HepG2 (cell line): ENCODE results near the gene FASTK. TPM values are rescaled to one million over a fixed set of nuclear protein-coding genes. Genes with fewer than 3 reads are reported as not detected.

Source experiments
- CCDC6 ChIP-seq: sonication (generic); formaldehyde crosslinking; IDR thresholded peaks from 2 replicates; pipeline ENCODE4 v1.8.1; 2022; ENCODE audit warnings: mild to moderate bottlenecking, missing genetic modification reagents, moderate library complexity
- FOXK1 ChIP-seq: sonication (generic); formaldehyde crosslinking; IDR thresholded peaks from 2 replicates; pipeline ENCODE4 v1.4.0; 2020; ENCODE audit warnings: low read depth, missing genetic modification reagents, borderline replicate concordance
- GABPA ChIP-seq, 2 experiments: IDR thresholded peaks; 2 replicates each; pipeline ENCODE4 v1.6.1; 2011 to 2016; ENCODE audit warnings: low read depth in 2 of 2, low read length in 1 of 2, missing biosample characterization in 1 of 2, missing genetic modification characterization in 1 of 2
- GATA4 ChIP-seq: sonication (generic); IDR thresholded peaks from 2 replicates; pipeline ENCODE4 v1.6.1; 2016; ENCODE audit warnings: antibody characterized with exemption, low read depth, borderline replicate concordance
- GZF1 ChIP-seq: sonication (generic); formaldehyde crosslinking; IDR thresholded peaks from 2 replicates; pipeline ENCODE4 v1.5.1; 2020; ENCODE audit warnings: mild to moderate bottlenecking, missing genetic modification reagents
- HOXA7 ChIP-seq: sonication (generic); formaldehyde crosslinking; IDR thresholded peaks from 2 replicates; pipeline ENCODE4 v1.8.1; 2022; ENCODE audit warnings: mild to moderate bottlenecking, missing genetic modification reagents, moderate library complexity
- KAT2B ChIP-seq: fragments of 150-350 bp; IDR thresholded peaks from 2 replicates; pipeline ENCODE4 v1.6.1; 2014; ENCODE audit warnings: low read depth, low read length, borderline replicate concordance
- KDM6A ChIP-seq: IDR thresholded peaks from 2 replicates; pipeline ENCODE4 v1.6.1; 2016; ENCODE audit warnings: low read depth
- KLF9 ChIP-seq: IDR thresholded peaks from 2 replicates; pipeline ENCODE4 v1.6.1; 2016; ENCODE audit warnings: low read depth
- KMT2B ChIP-seq: IDR thresholded peaks from 2 replicates; pipeline ENCODE4 v1.6.1; 2016; ENCODE audit warnings: missing genetic modification reagents, missing compliant biosample characterization
- MBNL3 ChIP-seq: fragments of 250-450 bp; sonication (Bioruptor Pico); conservative IDR thresholded peaks from 2 replicates; pipeline ENCODE4 v1.8.0; 2022; ENCODE audit warnings: mild to moderate bottlenecking, inconsistent platforms
- NAIF1 ChIP-seq: sonication (generic); formaldehyde crosslinking; IDR thresholded peaks from 2 replicates; pipeline ENCODE4 v1.5.0; 2020; ENCODE audit warnings: mild to moderate bottlenecking, missing genetic modification reagents, borderline replicate concordance
- SMAD3 ChIP-seq: sonication (generic); formaldehyde crosslinking; IDR thresholded peaks from 2 replicates; pipeline ENCODE4 v1.4.0; 2020; ENCODE audit warnings: missing genetic modification reagents
- SNAPC2 ChIP-seq: sonication (generic); formaldehyde crosslinking; IDR thresholded peaks from 2 replicates; pipeline ENCODE4 v1.8.1; 2022; ENCODE audit warnings: mild to moderate bottlenecking, missing genetic modification reagents
- ZBTB3 ChIP-seq: sonication (generic); formaldehyde crosslinking; IDR thresholded peaks from 2 replicates; pipeline ENCODE4 v1.4.0; 2020; ENCODE audit warnings: low read depth, mild to moderate bottlenecking, moderate library complexity, missing genetic modification reagents, borderline replicate concordance
- ZBTB42 ChIP-seq: sonication (generic); formaldehyde crosslinking; IDR thresholded peaks from 2 replicates; pipeline ENCODE4 v1.5.0; 2020; ENCODE audit warnings: mild to moderate bottlenecking, missing genetic modification reagents
- ZNF446 ChIP-seq: sonication (generic); formaldehyde crosslinking; IDR thresholded peaks from 2 replicates; pipeline ENCODE4 v1.5.0; 2020; ENCODE audit warnings: mild to moderate bottlenecking, missing genetic modification reagents
- ZNF562 ChIP-seq: sonication (generic); formaldehyde crosslinking; IDR thresholded peaks from 2 replicates; pipeline ENCODE4 v1.8.0; 2022; ENCODE audit warnings: missing genetic modification reagents, borderline replicate concordance
- ZNF572 ChIP-seq: sonication (generic); formaldehyde crosslinking; IDR thresholded peaks from 2 replicates; pipeline ENCODE4 v1.5.1; 2020; ENCODE audit warnings: mild to moderate bottlenecking, missing genetic modification reagents
- ZNF770 ChIP-seq: sonication (generic); formaldehyde crosslinking; IDR thresholded peaks from 2 replicates; pipeline ENCODE4 v1.5.0; 2020; ENCODE audit warnings: mild to moderate bottlenecking, missing genetic modification reagents
- ZNF773 ChIP-seq: sonication (generic); formaldehyde crosslinking; IDR thresholded peaks from 2 replicates; pipeline ENCODE4 v1.4.0; 2020; ENCODE audit warnings: missing genetic modification reagents, borderline replicate concordance
- ZNF792 ChIP-seq: IDR thresholded peaks from 2 replicates; pipeline ENCODE4 v1.6.1; 2016
- ZNF83 ChIP-seq: sonication (generic); formaldehyde crosslinking; IDR thresholded peaks from 2 replicates; pipeline ENCODE4 v1.4.0; 2020; ENCODE audit warnings: missing genetic modification reagents, mild to moderate bottlenecking, borderline replicate concordance
- polyA plus RNA-seq, 8 experiments: library from polyadenylated mRNA; depleted of rRNA in 3 of 8; stranded (reverse) in 7 of 8; unstranded in 1 of 8; fragments of >200 nt; fragmentation: Illumina TruSeq in 4 of 8; extraction: Trizol in 4 of 8; gene quantifications; 2 replicates each; pipeline versions ENCODE4 v1.2.1 to v1.2.3, GENCODE V29; 2011 to 2016; ENCODE audit warnings: low read depth in 4 of 8, missing spikeins in 1 of 8, mixed read lengths in 1 of 8; ENCODE audit not compliant: insufficient read depth in 1 of 8
- total RNA-seq, 5 experiments: library from RNA; depleted of rRNA; stranded (reverse); fragments of >200 nt; fragmentation: Illumina TruSeq; extraction: Trizol; gene quantifications; 2 replicates each; pipeline ENCODE4 v1.2.3, GENCODE V29; 2016; ENCODE audit warnings: low read depth in 1 of 5
- TF ChIP-seq, protein P1 (sequence below): sonication (generic); formaldehyde crosslinking; IDR thresholded peaks from 2 replicates; pipeline ENCODE4 v1.4.0; 2020; ENCODE audit warnings: mild to moderate bottlenecking, missing genetic modification reagents
- TF ChIP-seq, protein P2 (sequence below): sonication (generic); formaldehyde crosslinking; IDR thresholded peaks from 2 replicates; pipeline ENCODE4 v1.4.0; 2020; ENCODE audit warnings: missing genetic modification reagents

FASTK gene
- total and polyA plus RNA-seq, 2 of the 13 experiments (the other 11 are each of a cell fraction or from before 2014, with no cell fraction given): 52.9 to 55.7 TPM

DNA sequence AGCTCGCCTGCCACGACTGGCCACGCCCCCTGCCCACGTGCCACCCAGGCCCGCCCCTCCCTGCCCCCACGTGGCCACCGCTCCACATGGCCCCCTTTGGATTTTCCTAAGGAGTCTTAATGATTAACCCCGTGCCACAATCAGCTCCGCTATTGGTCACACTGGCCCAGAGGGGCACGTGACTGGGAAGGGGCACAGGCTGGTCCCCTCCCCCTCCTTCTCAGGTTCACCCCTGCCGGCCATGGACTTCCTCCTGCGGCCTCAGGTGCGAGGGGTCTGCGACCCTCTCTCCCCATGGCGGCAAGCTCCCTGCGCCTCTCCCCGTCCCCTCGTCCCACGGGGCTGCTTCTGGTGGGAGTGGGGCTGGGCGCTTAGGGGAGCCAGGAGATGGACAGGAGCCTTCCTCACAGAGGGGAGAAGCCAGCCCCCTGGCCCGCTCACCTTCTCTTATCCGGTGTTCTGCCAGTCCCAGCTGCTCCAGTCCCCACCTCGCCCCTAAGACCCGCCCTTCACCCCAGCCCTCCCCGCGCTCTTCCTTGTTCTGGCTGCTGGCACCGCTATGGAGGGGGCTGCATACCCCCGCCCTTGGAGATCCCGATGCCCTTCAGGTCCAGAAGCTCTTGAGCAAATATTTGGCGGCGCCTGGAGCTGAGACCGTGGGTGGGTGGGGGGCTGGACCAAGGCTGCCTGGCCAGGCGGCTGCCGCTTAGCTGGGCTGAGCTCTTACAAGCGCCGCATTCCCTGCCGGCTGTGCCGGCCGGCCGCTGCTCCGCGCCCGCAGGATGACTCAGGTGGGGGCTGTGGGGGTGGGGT lies 18.0 kb downstream of the FASTK start (continued):
- TF ChIP-seq GABPA (IDR thresholded peaks at IDR 0.05; ENCODE audit: low read depth, low read length): no peak
- TF ChIP-seq GABPA (CRISPR knock-in tag; IDR thresholded peaks at IDR 0.05; ENCODE audit: low read depth): peak; percentile 21; the same call in 1 of the 2 replicates
- TF ChIP-seq GZF1 (CRISPR knock-in tag): no peak
- TF ChIP-seq, protein P1, sequence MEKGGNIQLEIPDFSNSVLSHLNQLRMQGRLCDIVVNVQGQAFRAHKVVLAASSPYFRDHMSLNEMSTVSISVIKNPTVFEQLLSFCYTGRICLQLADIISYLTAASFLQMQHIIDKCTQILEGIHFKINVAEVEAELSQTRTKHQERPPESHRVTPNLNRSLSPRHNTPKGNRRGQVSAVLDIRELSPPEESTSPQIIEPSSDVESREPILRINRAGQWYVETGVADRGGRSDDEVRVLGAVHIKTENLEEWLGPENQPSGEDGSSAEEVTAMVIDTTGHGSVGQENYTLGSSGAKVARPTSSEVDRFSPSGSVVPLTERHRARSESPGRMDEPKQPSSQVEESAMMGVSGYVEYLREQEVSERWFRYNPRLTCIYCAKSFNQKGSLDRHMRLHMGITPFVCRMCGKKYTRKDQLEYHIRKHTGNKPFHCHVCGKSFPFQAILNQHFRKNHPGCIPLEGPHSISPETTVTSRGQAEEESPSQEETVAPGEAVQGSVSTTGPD: no peak
- peak; percentile 46 for TF ChIP-seq GATA4
- no peak for TF ChIP-seq HOXA7 (CRISPR knock-in tag)
- TF ChIP-seq ZBTB42 (CRISPR knock-in tag): no peak; the same call in 1 of the 2 replicates
- TF ChIP-seq KAT2B: no peak
- TF ChIP-seq ZNF572 (CRISPR knock-in tag): no peak
- no peak for TF ChIP-seq SMAD3 (CRISPR knock-in tag)
- no peak for TF ChIP-seq NAIF1 (CRISPR knock-in tag)
- TF ChIP-seq ZNF792 (CRISPR knock-in tag): 0 out of 2 replicates have a peak, but pooled peaks have one; percentile 12
- TF ChIP-seq ZNF446 (CRISPR knock-in tag): 0 out of 2 replicates have a peak, but pooled peaks have one; percentile 47
- no peak for TF ChIP-seq SNAPC2 (CRISPR knock-in tag)
- no peak for TF ChIP-seq KDM6A (CRISPR knock-in tag)
- TF ChIP-seq ZBTB3: no peak
- TF ChIP-seq KMT2B (CRISPR knock-in tag): no peak
- no peak; the same call in 1 of the 2 replicates for TF ChIP-seq ZNF770 (CRISPR knock-in tag)
- TF ChIP-seq, protein P2, sequence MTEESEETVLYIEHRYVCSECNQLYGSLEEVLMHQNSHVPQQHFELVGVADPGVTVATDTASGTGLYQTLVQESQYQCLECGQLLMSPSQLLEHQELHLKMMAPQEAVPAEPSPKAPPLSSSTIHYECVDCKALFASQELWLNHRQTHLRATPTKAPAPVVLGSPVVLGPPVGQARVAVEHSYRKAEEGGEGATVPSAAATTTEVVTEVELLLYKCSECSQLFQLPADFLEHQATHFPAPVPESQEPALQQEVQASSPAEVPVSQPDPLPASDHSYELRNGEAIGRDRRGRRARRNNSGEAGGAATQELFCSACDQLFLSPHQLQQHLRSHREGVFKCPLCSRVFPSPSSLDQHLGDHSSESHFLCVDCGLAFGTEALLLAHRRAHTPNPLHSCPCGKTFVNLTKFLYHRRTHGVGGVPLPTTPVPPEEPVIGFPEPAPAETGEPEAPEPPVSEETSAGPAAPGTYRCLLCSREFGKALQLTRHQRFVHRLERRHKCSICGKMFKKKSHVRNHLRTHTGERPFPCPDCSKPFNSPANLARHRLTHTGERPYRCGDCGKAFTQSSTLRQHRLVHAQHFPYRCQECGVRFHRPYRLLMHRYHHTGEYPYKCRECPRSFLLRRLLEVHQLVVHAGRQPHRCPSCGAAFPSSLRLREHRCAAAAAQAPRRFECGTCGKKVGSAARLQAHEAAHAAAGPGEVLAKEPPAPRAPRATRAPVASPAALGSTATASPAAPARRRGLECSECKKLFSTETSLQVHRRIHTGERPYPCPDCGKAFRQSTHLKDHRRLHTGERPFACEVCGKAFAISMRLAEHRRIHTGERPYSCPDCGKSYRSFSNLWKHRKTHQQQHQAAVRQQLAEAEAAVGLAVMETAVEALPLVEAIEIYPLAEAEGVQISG: peak; percentile 14; the same call in 1 of the 2 replicates
- no peak for TF ChIP-seq MBNL3
- no peak for TF ChIP-seq KLF9
- peak; percentile 54; the same call in 1 of the 2 replicates for TF ChIP-seq FOXK1 (CRISPR knock-in tag)
- TF ChIP-seq ZNF83 (CRISPR knock-in tag): no peak
- no peak for TF ChIP-seq ZNF773
- TF ChIP-seq ZNF562 (CRISPR knock-in tag): no peak
- no peak; the same call in 1 of the 2 replicates for TF ChIP-seq CCDC6 (CRISPR knock-in tag)
